ENCODE data around the gene PRR9.

The PRR9 gene

DNA sequence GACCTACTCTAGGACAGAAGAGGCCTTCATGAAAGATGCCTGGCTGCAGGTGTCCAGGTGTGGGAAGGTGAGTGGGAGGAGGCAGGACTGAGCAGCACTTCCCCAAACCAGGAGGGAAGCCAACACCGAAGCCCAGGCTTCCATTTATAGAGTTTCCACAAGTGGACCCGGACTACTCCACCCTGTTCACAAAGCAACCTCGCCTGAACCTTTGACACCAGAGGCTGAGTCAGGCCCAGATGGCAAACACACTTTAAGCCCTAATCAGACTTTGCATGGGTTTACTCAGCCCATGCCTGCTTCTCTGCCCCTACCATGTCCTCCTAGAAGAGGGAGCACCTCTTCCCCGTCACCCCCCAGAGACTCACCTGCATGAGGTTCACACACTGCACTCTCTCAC lies 14.0 kb downstream of the PRR9 start:
- DNase-seq = no peak

DNA sequence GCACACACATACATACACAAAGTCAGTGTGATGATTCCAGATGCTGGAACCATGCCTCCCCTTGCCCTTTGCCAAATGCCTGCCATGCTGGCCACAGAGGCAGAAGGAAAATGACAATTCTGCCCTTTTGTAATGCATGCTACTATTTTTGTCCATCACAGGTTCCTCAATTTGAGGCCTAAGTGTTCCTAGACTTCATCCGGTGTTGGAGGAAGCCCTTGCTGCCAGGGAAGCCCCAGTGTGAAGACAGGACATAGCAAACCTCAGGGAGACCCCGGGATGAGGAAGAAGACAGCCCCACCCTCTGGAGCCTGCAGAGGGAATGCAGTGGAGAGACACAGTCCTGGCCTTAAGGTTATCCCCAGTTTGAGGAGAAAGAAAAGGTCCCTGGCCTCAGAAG lies 14.4 kb downstream of the PRR9 start:
- DNase-seq = no peak

DNA sequence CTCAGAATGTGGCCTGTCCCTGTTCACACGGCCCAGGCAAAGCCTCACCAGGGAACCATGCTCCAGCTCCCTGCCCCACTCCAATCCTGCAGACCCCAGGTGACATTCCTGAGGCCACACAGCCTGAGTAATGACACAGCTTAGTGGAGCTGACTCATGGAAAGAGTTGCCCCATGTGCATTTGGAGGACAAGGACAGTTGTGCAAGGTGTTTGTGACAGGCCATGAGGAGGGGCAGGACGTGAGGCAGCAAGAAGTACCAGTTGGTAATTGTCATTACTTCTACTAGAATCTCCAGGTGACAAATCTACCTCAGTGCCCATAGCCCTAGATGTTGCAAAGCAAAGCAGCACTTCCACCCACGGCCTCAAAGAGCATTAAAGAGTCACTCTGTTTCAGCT lies 15.2 kb downstream of the PRR9 start:
- DNase-seq = no peak

DNA sequence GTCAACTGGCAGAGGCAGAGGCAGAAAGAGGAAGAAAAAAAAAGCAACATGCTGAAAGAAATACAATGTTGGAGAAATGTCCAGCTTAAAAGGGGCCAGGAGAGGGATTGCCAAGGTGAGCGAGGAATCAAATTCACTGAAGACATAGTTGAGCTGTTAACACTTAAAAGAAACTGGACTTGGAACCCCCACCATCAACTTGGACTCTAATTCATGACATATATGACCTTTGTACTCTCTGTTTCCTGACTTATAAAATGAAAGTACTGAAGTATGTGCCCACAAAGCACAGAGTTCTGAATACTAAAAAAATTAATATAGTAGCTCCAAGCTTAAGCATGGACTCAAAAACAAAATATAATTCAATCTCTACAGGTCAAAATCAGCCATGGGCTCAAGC lies 16.1 kb downstream of the PRR9 start:
- DNase-seq = no peak

DNA sequence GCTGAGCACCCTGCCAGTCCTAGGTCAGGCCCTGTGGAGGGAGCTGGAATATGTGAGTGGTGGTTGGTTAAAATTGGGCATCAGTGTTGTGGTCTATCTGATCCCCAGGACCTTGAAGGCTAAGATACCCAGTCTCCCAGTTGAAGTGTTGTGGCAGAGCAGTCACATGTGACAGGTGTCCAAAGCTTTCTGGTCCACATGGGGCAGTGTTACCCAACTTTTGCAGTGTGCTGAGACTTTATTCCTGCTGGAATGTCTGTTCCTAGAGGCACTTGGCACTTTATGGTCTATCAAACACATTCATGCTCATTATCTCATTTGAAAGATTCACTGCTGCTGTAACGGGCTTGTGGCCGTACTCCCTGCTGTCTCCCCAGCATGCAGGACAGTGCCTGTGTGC lies 21.1 kb downstream of the PRR9 start:
- DNase-seq = no peak

DNA sequence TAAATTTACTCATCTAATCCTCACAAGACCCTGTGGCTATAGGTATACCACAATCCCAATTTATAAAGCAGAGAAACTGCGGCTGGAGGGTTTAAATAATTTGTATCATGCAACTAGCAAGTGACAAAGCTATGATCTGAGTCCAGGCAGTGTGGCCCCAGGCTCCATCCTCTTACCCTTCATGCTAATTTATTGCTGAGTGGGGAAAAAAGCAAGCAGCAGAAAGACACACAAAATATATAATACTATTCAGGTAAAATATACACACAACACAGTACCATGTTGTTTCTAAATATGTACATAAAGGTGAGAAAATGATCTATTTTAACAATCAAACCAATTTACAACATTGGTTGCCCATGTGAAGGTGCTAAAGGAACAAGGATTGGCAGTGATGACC lies 24.8 kb downstream of the PRR9 start:
- no peak for DNase-seq

DNA sequence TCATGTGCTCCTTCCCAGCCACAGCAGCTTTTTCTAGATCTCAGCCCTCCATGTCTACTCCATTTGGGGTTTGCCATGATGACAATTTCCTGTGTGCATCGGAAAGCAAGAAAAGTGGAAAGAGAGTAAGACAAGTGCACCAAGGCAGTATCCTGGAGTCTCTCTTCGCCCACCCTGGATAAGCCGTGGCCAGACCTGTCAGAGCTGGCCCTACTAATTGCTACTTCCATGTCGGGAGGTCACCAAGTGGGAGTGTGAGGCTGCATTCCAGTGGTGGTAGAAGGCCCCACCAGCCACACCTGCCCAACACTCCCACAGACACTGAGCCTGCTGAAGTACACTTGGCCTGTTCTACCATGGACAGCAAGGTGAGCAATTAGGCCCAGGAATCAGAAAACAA lies 28.1 kb downstream of the PRR9 start:
- DNase-seq = no peak

DNA sequence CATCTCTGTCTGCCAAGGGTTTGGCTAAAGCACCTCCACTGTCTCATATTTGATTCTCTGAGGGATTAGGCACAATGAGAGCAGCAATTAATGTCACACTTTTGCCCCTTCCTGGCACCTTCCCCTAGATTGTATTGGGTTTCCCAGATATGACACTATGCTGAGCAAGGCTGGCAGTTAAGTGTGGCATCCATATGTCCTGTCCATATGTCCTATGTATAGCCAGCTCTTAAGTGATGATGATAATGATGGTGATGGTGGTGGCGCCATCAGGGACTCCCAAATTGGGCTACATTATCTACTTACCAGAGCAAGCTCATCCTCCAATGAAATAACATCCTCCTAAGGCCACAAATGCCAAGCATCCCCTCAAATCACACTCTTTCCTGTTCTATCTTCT lies 28.6 kb downstream of the PRR9 start:
- no peak for DNase-seq

DNA sequence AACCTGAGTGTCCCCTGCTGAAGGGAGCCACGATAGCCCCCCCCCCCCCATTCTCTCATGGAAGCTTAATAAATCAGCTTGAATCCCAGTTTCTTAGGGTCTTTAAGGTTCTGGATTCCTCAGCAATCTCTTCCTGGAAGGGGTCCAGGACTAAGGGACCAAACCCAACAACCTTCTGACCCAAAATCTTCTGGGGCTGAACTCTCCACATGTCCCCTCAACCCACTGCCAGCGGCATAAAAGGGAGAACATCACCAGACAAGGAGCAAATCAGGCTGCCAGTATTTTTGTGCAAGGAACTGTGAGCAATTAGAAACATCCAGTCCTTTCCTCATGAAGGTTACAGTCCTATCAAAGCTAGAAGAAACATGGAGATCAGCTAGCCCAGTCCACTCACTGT lies 29.4 kb downstream of the PRR9 start:
- DNase-seq = no peak

DNA sequence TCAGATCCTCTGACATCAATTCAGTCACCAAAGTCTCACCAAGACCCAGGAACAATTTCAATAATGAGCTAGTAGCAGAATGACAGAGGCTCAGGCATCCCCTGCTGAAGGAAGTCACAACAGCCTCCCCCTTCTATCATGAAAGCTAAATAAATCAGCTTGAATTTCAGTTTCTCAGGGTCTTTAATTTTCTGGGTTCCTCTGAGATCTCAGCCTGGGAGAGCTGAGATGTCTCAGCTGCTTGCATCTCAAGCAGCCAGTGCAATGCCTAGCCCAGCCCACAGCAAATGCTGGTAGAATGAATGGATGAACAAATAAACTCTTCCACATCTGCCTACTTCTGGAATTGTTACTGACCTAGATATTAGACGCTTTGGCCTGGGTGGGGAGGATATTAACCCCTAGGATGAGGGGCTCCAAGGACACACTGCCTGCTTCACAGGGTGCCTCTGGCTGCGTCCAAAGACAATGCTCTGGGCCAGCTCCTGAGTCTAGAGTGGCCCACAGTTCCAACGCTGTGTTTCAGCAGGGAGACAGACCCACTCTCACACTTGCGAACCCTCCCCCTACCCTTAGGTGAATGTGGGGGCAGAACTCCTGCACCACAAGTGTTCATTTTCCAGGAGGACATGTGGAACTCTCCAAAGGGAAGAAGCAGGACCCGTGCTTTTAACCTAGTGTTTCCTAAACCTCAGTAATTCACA lies 30.9 kb downstream of the PRR9 start:
- no peak for DNase-seq

DNA sequence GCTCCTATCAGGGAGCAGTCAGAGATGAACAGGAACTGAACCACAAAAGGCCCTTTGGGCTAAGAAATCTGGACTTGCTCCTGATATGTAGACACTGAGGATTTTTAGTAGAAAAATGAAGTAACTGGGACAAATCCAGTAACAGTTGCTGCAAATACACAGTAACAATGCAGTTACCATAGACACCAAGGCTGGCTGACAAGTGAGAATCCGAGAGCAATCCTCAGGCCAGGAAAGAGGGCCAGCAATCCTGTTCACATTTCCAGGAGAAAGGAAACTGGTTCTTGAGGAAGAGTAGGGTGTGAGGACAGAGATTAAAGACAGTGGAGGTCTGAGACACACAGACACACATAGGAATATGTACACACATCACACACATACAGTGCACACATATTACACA lies 32.8 kb downstream of the PRR9 start:
- no peak for DNase-seq

DNA sequence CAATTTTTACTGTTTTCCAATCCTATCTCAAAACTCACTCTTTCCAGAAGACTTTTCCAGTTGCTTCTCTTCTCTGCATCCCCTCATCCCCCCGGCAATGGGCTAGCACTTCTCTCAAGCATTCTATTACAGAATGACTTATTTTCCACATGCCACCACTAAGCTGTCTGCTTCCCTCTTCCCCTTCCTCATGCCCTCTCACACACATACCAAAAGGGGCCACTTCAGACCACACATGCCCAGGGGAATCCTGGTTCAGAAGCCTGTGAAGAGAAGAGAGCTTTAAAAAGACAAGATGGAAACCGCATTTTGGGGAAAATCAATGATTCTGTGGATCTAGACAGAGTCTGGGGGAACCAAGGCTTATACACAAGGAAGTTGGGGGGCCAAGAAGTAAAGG lies 33.7 kb downstream of the PRR9 start:
- no peak for DNase-seq

DNA sequence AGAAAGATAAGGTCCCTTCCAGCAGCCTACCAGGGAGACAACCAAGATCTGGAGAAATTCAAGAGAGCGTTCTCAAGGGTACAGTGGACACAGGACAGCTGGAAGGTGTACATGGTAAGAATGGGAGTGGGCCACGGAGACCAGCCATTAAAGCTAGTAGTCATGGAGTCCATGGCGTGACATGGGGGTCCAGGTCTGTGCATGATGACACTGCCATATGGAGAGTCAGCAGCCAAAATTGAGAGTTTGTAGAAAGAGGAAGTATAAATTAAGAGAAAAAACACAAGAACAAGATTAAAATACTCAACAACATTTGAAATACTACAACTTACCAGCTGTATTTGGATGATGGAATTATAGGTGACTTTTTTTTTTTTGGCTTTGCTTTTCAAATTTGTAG lies 34.2 kb downstream of the PRR9 start:
- no peak for DNase-seq

DNA sequence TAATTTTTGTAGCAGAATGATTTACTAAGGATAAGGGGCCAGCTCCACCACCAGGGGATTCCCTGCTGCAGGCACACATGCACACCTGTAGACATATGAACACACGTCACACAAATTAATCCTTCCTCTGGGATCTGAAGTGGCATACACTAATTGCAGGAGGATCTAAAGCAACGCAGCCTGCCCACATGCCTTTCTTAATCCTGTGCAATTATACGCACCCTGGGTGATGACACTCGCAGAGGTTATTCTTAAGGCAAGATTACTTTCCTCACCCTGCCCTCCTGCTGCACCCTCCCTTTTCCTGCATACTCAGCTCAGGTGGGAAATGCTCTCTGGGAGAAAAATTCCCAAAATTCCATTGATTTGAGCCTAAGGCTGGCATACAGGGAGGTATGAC lies 34.6 kb downstream of the PRR9 start:
- no peak for DNase-seq

DNA sequence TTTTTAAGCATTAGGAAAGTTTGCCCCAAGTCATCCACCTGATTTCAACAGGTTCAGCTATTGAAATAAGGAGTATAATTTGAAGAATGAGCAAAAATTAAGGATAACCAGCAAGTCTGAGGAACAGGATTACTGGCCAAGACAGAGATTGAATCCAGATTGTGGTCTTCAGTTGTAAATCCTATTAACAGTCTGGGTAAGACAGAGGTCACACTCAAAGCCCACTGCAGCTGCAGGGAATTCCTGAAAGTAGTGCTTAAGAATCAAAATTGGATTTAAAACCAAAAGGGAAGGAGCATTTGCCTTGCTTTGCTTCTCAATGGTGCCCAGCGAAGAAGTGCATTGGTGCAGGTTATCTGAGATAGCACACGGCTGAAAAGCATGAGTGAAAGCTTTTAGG lies 35.7 kb downstream of the PRR9 start:
- DNase-seq = no peak

DNA sequence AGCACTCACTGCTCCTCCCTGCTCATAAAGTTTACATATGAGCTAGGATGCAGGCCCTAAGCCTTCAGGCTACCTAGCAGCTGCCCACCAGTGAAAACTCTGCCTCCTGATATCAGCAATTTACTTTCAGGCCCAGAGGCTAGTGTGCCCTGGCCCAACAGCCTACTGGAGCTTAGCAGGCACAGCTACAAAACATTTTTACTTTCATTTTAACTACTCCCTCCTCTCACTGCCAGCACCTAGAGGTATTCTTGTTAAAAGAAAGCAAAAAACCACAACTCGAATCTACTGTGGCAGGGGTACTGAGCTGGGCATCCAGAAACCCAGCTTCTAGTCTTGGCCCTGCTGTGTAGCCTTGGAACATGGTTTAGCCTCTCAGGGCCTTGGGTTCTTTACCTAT lies 36.3 kb downstream of the PRR9 start:
- DNase-seq = no peak

DNA sequence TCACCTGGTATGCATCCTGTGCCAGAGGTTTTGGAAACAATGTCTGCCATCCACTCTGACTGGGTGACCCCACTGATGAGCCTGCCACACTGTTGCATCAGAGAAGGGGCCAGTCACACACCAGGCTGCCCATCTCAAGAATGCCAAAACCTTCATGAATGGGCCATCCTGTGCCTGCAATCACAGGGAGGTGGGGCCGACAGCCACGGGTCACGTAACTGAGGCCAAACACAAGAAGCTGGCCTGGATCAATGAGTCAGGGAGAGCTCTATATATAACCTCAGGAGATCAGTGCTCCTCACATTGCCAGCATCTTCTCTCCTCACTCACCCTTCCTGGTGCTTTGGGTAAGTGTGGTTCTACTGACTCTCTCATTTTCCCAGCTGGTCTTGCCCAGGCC lies 42.0 kb downstream of the PRR9 start, which contains the start of gene LORICRIN:
LORICRIN (plus strand) TSS at position 301 of the 400 bp plus-strand sequence. CDS start 1,263 bp downstream, outside the sequence.
- DNase-seq = no peak

DNA sequence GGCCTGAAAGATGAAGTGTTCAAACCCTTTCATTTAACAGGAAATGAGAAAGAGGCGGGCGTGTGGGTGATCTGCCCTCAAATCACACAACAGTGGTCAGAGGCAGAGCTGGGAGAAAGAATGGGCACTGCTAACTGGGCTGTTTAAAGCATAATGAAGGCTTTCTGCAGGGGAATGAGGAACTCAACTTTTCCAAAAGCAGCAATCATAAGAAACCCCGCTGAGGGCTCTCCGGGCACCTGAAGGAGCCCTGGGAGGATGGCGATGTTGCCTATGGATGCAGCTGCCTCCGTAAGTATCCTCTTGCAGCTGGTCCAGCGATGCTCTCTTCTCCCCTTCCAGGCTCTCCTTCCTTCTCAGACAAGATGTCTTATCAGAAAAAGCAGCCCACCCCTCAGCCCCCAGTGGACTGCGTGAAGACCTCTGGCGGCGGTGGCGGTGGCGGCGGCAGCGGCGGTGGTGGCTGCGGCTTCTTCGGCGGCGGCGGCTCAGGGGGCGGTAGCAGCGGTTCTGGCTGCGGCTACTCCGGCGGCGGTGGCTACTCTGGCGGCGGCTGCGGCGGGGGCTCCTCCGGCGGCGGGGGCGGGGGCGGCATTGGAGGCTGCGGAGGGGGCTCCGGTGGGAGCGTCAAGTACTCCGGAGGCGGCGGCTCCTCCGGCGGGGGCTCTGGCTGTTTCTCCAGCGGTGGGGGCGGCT lies 43.3 kb downstream of the PRR9 start:
- DNase-seq = no peak

DNA sequence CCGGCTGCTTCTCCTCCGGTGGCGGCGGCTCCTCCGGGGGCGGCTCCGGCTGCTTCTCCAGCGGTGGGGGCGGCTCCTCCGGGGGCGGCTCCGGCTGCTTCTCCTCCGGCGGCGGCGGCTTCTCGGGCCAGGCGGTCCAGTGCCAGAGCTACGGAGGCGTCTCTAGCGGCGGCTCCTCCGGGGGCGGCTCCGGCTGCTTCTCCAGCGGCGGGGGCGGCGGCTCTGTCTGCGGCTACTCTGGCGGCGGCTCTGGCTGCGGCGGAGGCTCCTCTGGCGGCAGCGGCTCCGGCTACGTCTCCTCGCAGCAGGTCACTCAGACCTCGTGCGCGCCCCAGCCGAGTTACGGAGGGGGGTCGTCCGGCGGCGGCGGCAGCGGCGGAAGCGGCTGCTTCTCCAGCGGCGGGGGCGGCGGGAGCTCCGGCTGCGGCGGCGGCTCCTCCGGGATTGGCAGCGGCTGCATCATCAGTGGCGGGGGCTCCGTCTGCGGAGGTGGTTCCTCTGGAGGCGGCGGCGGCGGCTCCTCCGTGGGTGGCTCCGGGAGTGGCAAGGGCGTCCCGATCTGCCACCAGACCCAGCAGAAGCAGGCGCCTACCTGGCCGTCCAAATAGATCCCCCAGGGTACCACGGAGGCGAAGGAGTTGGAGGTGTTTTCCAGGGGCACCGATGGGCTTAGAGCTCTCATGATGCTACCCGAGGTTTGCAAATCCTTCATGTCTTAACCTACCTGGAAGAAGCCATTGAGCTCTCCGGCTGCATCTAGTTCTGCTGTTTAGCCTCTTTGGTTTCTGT lies 44.1 kb downstream of the PRR9 start:
- DNase-seq = no peak

DNA sequence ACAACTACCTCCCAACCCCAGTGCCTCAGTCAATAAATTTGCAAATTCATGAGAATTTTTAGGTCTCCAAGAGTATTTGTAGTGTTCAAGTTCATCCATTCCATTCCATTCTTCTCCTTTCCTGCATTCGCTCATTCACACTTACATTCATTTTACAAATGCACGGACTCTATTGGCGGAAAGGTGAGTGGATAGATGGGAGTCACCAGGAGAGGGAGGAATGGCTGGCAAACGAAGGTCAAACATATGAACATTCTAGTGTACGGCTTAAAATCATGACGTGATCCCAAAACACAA lies 44.6 kb downstream of the PRR9 start:
- DNase-seq = no peak

DNA sequence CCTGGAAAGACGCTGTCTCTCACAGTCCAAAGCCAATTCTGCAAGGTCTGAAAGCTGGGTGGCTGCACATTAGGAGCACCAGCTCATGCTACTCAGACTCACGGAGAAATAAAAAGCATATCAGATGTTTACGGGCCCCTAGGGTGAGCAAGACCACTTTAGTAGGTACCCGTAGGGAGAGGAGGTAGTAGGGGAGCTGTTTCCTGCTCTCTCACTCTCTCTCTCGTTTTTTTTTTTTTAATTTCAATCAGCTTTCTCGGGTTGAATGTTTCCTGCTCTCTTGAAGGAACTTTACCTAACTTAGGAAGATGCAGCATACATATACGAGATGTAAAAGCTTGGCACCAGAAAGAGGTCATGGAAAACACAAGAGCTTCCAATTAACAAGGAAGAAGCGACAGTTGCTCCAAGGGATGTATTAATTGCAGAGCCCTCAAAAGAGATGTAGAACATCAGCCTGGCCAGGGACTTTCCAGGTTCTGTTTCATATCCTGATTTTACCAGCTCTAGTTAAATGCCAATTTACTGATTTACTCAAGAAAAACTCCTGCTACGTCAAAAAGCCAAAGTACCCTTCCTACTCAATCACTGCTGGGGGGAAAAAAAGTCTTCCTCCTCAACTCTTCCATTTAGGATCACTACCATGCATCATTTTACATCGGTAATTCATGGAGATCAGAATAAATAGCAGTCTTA lies 45.2 kb downstream of the PRR9 start:
- no peak for DNase-seq

DNA sequence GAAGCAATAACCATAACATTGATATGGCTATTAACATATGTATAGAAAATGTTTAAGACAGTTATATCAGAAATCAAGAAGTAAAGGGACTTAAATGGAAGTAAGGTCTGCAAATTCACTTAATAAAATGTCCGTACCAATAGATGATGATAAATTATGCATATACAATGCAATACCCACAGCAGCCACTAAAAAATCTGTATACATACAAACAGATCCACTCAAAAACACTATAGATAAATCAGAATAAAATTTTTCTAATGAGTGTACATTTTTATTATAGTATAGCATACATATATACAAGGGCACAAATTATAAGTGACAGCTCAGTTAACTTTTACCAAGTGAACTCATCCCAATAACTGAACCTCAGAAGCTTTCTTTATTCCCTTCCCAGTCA lies 48.1 kb downstream of the PRR9 start:
- DNase-seq = no peak

Measured in GOT3 (cell line).